Esophagus squamous epithelium (tissue), 5 donors: ENCODE measurements around the gene ZFP36L1. TPM values are rescaled to one million over a fixed set of nuclear protein-coding genes. Genes with fewer than 3 reads are reported as not detected.
A peak's percentile ranks its signal among the peaks of the same experiment; 100 is the strongest.

Source experiments
- DNase-seq: peaks from one replicate; lab custom pipeline; 2025; lab: John Stamatoyannopoulos, UW
- H3K27ac ChIP-seq, 4 donors: fragments of 200-600 bp; sonication (generic); one replicate each; pipeline ENCODE4 v1.5.1; 2016 to 2019; ENCODE audit warnings: mild to moderate bottlenecking in 1 of 4
- H3K27me3 ChIP-seq, 4 donors: fragments of 200-600 bp; sonication (generic); 1 replicate in 3 of 4; 2 replicates in 1 of 4; pipeline versions ENCODE4 v1.5.1 to v1.6.0; 2017 to 2021; ENCODE audit warnings: antibody characterized with exemption in 1 of 4
- H3K36me3 ChIP-seq, 3 donors: fragments of 200-600 bp; sonication (generic); one replicate each; pipeline ENCODE4 v1.5.1; 2016 to 2019
- H3K4me1 ChIP-seq, 3 donors: fragments of 200-600 bp; sonication (generic); one replicate each; pipeline ENCODE4 v1.5.1; 2017 to 2019
- H3K4me3 ChIP-seq, 4 donors: fragments of 200-600 bp; sonication (generic); 1 replicate in 3 of 4; 2 replicates in 1 of 4; pipeline ENCODE4 v1.5.1; 2016 to 2019; ENCODE audit warnings: mild to moderate bottlenecking in 2 of 4, moderate library complexity in 1 of 4
- H3K9me3 ChIP-seq, 3 donors: fragments of 200-600 bp; sonication (generic); one replicate each; pipeline ENCODE4 v1.5.1; 2016 to 2019
- CTCF ChIP-seq, 6 experiments: fragments of 450-650 bp in 4 of 6; fragments of 200-600 bp in 2 of 6; sonication (generic) in 2 of 6; IDR thresholded peaks; one replicate each; pipeline ENCODE4 v1.5.1; 2016 to 2019; ENCODE audit warnings: antibody characterized with exemption in 6 of 6, mild to moderate bottlenecking in 4 of 6, moderate library complexity in 4 of 6
- POLR2A ChIP-seq, 4 donors: fragments of 450-650 bp; IDR thresholded peaks; one replicate each; pipeline ENCODE4 v1.6.1; 2017; ENCODE audit warnings: antibody characterized with exemption in 4 of 4, mild to moderate bottlenecking in 4 of 4, moderate library complexity in 3 of 4
- WGBS, 2 donors: methylation state at CpG; one replicate each; pipeline ENCODE4 v1.1.5; 2018; 5-methylcytosine and 5-hydroxymethylcytosine counted together
- intact Hi-C: fragments of 100-400 bp; cut with DNase I; formaldehyde crosslinking; loops from one replicate; pipeline ENCODE4 v1.15.0; 2022
- total RNA-seq, 4 donors: library from RNA; depleted of rRNA; stranded (reverse); fragments of >200 nt; gene quantifications; one replicate each; pipeline ENCODE4 v1.1.0, GENCODE V29; 2016
- donor health status: DM: yes; HTN: yes; CAD: no.

The ZFP36L1 gene
- total RNA-seq, 4 donors from 2014 or later, result 75.4 to 364 (median 152) TPM

- peak overlapping the region; percentile 69 to 95 (median 86) for H3K4me3 ChIP-seq
- intact Hi-C loops, result no loop called here
- peaks cover 9 to 49% (median 18%) of the 10 kb centered on the region in 3 donors for H3K4me1 ChIP-seq
- peaks cover 11 to 41% (median 15%) of the 10 kb centered on the region in 3 donors for H3K36me3 ChIP-seq
- no peak for DNase-seq
- TF ChIP-seq CTCF (IDR thresholded peaks at IDR 0.05) (peak in 2 of 6 experiments; percentile 12 to 28), POLR2A (IDR thresholded peaks at IDR 0.05) (no peak)
- 0 to 1% methylated on average over 12 to 13 of the region's 13 CpGs for WGBS, 2 donors
- H3K9me3 ChIP-seq, result no peaks in the 10 kb centered on the region
- peak overlapping the region; percentile 95 to 100 (median 99) for H3K27ac ChIP-seq
- H3K27me3 ChIP-seq, result no peaks in the 10 kb centered on the region
Observed at GRCh38 chr14:68792678-68792978, 239 bp downstream of the ZFP36L1 start.

- DNase-seq, result no peak
- no peaks in the 10 kb centered on the region for H3K27me3 ChIP-seq
- TF ChIP-seq CTCF (IDR thresholded peaks at IDR 0.05) (no peak), POLR2A (IDR thresholded peaks at IDR 0.05) (no peak)
- WGBS, 2 donors, result 0 to 1% methylated on average over 11 to 25 of the region's 33 CpGs
- no peaks in the 10 kb centered on the region for H3K9me3 ChIP-seq
- H3K27ac ChIP-seq, result peak overlapping the region; percentile 95 to 100 (median 99)
- H3K4me1 ChIP-seq, result peaks cover 14 to 49% (median 20%) of the 10 kb centered on the region in 3 donors
- intact Hi-C loops, result no loop called here
- peaks cover 11 to 47% (median 15%) of the 10 kb centered on the region in 3 donors for H3K36me3 ChIP-seq
- peak overlapping the region; percentile 69 to 95 (median 86) for H3K4me3 ChIP-seq
Observed at GRCh38 chr14:68791902-68792677, 777 bp downstream of the ZFP36L1 start.

- Histone ChIP-seq H3K27me3 (no peaks in the 10 kb centered on the region), H3K36me3 (peaks cover 11 to 51% (median 15%) of the 10 kb centered on the region in 3 donors), H3K4me1 (peaks cover 17 to 49% (median 20%) of the 10 kb centered on the region in 3 donors), H3K4me3 (peak overlapping the region; percentile 69 to 95 (median 86)), H3K9me3 (no peaks in the 10 kb centered on the region), H3K27ac (peak overlapping the region; percentile 95 to 100 (median 99))
- intact Hi-C loops, result no loop called here
- no peak for DNase-seq
- WGBS, 2 donors, result 0% methylated on average over 13 to 14 of the region's 15 CpGs
- TF ChIP-seq POLR2A (IDR thresholded peaks at IDR 0.05) (peak in 1 of 4 donors; percentile 0), CTCF (IDR thresholded peaks at IDR 0.05) (no peak)
Observed at GRCh38 chr14:68791078-68791901, 1.6 kb downstream of the ZFP36L1 start.

- WGBS, 2 donors, result 0 to 2% methylated on average over 8 of the region's 8 CpGs
- TF ChIP-seq POLR2A (IDR thresholded peaks at IDR 0.05) (peak in 1 of 4 donors; percentile 5), CTCF (IDR thresholded peaks at IDR 0.05) (no peak)
- peaks cover 15 to 52% (median 22%) of the 10 kb centered on the region in 3 donors for H3K4me1 ChIP-seq
- intact Hi-C loops, result no loop called here
- H3K36me3 ChIP-seq, result peaks cover 11 to 51% (median 15%) of the 10 kb centered on the region in 3 donors
- H3K4me3 ChIP-seq, result peak overlapping the region; percentile 69 to 95 (median 86)
- no peaks in the 10 kb centered on the region for H3K9me3 ChIP-seq
- H3K27ac ChIP-seq, result peak overlapping the region; percentile 95 to 100 (median 99)
- DNase-seq, result no peak
- no peaks in the 10 kb centered on the region for H3K27me3 ChIP-seq
Observed at GRCh38 chr14:68790644-68791077, 2.2 kb downstream of the ZFP36L1 start.
